GM19395 (cell line): Measurements from ENCODE around the gene VILL.
"Not testable (repeated sequence)": the region's sequence is repeated elsewhere in the genome, so short reads cannot be mapped to it uniquely, and the experiment has no call there.

Experiments used
- ATAC-seq: cut with Tn5 transposase; IDR thresholded peaks from one replicate; pipeline ENCODE4 v1.9.1; 2021; ENCODE audit warnings: mild to moderate bottlenecking, moderate library complexity; ENCODE audit not compliant: unreplicated experiment

The VILL gene

GRCh38 chr3:37985637-37986320 lies 4.8 kb upstream of the VILL start:
- ATAC-seq, result no peak

GRCh38 chr3:37986479-37987314 lies 3.9 kb upstream of the VILL start:
- ATAC-seq, result no peak

GRCh38 chr3:37987315-37987697 lies 3.3 kb upstream of the VILL start:
- no peak for ATAC-seq

GRCh38 chr3:37987751-37988179 lies 2.8 kb upstream of the VILL start:
- no peak for ATAC-seq

GRCh38 chr3:37988376-37988775 lies 2.2 kb upstream of the VILL start:
- not testable (repeated sequence) for ATAC-seq

- ATAC-seq, result no peak
These were observed 1.6 kb upstream of the VILL start for GRCh38 chr3:37988931-37989525.

- ATAC-seq, result no peak
These were observed 635 bp upstream of the VILL start for GRCh38 chr3:37989821-37990480.

- ATAC-seq, result no peak
These were observed 523 bp downstream of the VILL start for GRCh38 chr3:37991109-37991508.

- no peak for ATAC-seq
These were observed 1.2 kb downstream of the VILL start for GRCh38 chr3:37991823-37992222.

GRCh38 chr3:37992271-37993066 lies 1.9 kb downstream of the VILL start:
- no peak for ATAC-seq

GRCh38 chr3:37993067-37993455 lies 2.5 kb downstream of the VILL start:
- ATAC-seq, result no peak

GRCh38 chr3:37993460-37993819 lies 2.9 kb downstream of the VILL start:
- no peak for ATAC-seq

- ATAC-seq, result peak; percentile 65
These were observed 3.4 kb downstream of the VILL start for GRCh38 chr3:37993820-37994638.

- no peak for ATAC-seq
These were observed 4.0 kb downstream of the VILL start for GRCh38 chr3:37994639-37994972.

GRCh38 chr3:37995652-37996641 lies 5.4 kb downstream of the VILL start:
- ATAC-seq, result no peak

GRCh38 chr3:37996785-37997301 lies 6.3 kb downstream of the VILL start:
- ATAC-seq, result peak; percentile 55

- no peak for ATAC-seq
These were observed 6.8 kb downstream of the VILL start for GRCh38 chr3:37997342-37997741.

- ATAC-seq, result no peak
These were observed 7.3 kb downstream of the VILL start for GRCh38 chr3:37997791-37998370.
